Urinary bladder (tissue), 4 donors: Measurements from ENCODE around the gene TACR1. TPM values are rescaled to one million over a fixed set of nuclear protein-coding genes. Genes with fewer than 3 reads are reported as not detected.

Source experiments
- DNase-seq: peaks from one replicate; pipeline ENCODE4 v3.0.0-alpha.2; 2015; ENCODE audit errors: extremely low spot score
- H3K27ac ChIP-seq: one replicate; pipeline ENCODE4 v1.5.1; 2013; ENCODE audit warnings: low read depth, mild to moderate bottlenecking, moderate library complexity
- H3K36me3 ChIP-seq: one replicate; pipeline ENCODE4 v1.6.1; 2013; ENCODE audit warnings: mild to moderate bottlenecking, moderate library complexity; ENCODE audit not compliant: insufficient read depth
- H3K4me1 ChIP-seq: one replicate; pipeline ENCODE4 v1.6.1; 2013; ENCODE audit warnings: mild to moderate bottlenecking, moderate library complexity; ENCODE audit not compliant: insufficient read depth
- H3K4me3 ChIP-seq: one replicate; pipeline ENCODE4 v1.5.1; 2013; ENCODE audit warnings: low read depth, low read length
- WGBS: extraction: QIAGEN DNeasy Blood & Tissue Kit; methylation state at CpG from one replicate; pipeline ENCODE4 v1.1.7; 2013; 5-methylcytosine and 5-hydroxymethylcytosine counted together
- polyA plus RNA-seq: library from polyadenylated mRNA; stranded (reverse); fragments of 200-250 nt; gene quantifications from one replicate; pipeline ENCODE4 v1.2.3, GENCODE V29; 2013
- small RNA-seq: library from RNA; depleted of rRNA; stranded (forward); fragments of <200 nt; gene quantifications from one replicate; pipeline ENCODE3, GENCODE V24; 2014
- total RNA-seq: library from RNA; depleted of rRNA; stranded (reverse); fragments of >200 nt; gene quantifications from one replicate; pipeline ENCODE4 v1.2.3, GENCODE V29; 2014
- donor health status: healthy with polysubstance abuse.
- donor health status: healthy.

TACR1 gene
- total and polyA plus RNA-seq, 2 donors: 1.9 to 3.4 TPM

DNA sequence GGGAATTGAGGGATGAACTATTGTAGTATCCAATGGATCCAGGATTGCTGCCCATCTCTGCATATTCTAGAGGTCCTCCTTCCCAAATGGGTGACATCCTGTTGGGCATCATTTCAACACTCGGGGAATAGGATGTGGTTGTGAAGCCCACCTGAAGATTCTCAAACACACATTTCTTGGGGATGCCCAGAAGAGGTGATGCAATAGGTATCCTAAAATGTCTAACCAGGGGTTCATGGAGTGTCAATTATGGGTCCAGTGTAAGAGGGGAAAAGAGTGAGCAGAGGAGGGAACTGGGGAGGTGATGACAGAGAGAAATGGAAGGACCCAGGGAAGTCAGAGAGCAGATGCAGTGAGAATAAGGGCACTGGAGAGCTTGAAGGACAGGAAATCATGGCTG lies 188.7 kb downstream of the TACR1 start:
- H3K4me1 ChIP-seq: no peaks in the 10 kb centered on the region
- no peaks in the 10 kb centered on the region for H3K36me3 ChIP-seq
- no peak overlapping the region for H3K4me3 ChIP-seq
- WGBS: 94% methylated on average over 1 of the region's 1 CpG
- no peak for DNase-seq
- H3K27ac ChIP-seq: no peak overlapping the region

GRCh38 chr2:75007819-75008218 lies 191.5 kb downstream of the TACR1 start:
- no peak for DNase-seq
- Histone ChIP-seq H3K36me3 (no peaks in the 10 kb centered on the region), H3K4me3 (no peak overlapping the region), H3K4me1 (no peaks in the 10 kb centered on the region), H3K27ac (no peak overlapping the region)
- WGBS: 91% methylated on average over 4 of the region's 4 CpGs

DNA sequence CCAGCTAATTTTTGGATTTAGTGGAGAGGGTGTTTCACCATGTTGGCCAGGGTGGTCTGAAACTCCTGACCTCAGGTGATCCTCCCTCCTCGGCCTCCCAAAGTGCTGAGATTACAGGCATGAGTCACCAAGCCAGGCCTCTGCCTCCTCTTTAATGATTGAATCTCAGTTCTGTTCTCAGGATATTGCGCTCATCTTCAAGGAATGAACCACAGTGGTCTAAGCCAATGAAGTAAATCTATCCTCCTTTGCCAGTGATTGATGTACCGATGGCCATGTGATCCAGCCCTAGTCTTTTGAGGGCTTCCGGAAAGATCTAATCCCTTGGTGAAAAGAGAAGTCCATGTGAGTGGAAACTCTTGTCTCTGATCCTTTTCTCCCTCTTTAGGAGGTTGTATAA lies 192.3 kb downstream of the TACR1 start:
- 97% methylated on average over 4 of the region's 4 CpGs for WGBS
- Histone ChIP-seq H3K4me3 (no peak overlapping the region), H3K36me3 (no peaks in the 10 kb centered on the region), H3K27ac (no peak overlapping the region), H3K4me1 (no peaks in the 10 kb centered on the region)
- no peak for DNase-seq

DNA sequence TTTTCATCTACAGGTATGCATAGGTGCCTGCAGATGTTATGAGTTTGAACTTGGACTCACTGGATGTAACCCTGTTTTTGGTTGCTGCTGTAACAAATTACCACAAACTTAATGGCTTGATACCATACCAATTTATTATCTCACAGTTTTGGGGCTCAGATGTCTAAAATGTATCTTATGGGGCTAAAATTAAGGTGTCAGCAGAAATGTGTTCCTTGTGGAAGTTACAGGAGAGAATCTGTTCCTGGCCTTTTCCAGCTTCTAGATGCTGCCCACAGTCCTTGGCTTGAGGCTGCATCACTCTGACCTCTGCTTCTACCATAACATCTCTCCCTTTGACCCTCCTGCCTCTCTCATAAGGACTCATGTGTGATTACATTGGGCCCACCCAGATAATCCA lies 193.3 kb downstream of the TACR1 start:
- DNase-seq: no peak
- Histone ChIP-seq H3K4me3 (no peak overlapping the region), H3K36me3 (no peaks in the 10 kb centered on the region), H3K4me1 (no peaks in the 10 kb centered on the region), H3K27ac (no peak overlapping the region)

GRCh38 chr2:75003773-75004172 lies 195.5 kb downstream of the TACR1 start:
- no peaks in the 10 kb centered on the region for H3K36me3 ChIP-seq
- no peaks in the 10 kb centered on the region for H3K4me1 ChIP-seq
- H3K4me3 ChIP-seq: no peak overlapping the region
- DNase-seq: no peak
- no peak overlapping the region for H3K27ac ChIP-seq
- 71% methylated on average over 2 of the region's 2 CpGs for WGBS

DNA sequence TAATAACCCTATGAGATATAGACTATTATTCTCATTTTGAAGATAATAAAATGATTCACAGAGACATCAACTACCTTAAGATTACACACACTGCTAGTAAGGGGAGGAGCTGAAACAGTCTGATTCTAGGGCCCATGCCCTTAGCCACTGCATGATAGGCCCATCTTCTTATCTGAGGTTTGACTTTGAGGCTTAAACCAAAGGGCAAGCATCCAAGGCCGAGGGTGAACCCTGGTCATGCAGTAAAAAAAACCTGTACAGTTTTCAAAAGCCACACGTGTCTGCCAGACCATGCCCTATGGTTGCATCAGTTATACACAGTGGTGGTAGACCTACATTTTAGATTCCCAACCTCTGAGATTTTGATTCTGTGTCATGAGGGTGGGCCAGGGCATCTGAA lies 196.0 kb downstream of the TACR1 start:
- H3K36me3 ChIP-seq: no peaks in the 10 kb centered on the region
- WGBS: 52% methylated on average over 2 of the region's 2 CpGs
- DNase-seq: no peak
- H3K27ac ChIP-seq: no peak overlapping the region
- no peak overlapping the region for H3K4me3 ChIP-seq
- H3K4me1 ChIP-seq: no peaks in the 10 kb centered on the region

GRCh38 chr2:75002007-75002406 lies 197.3 kb downstream of the TACR1 start:
- no peaks in the 10 kb centered on the region for H3K4me1 ChIP-seq
- no peak overlapping the region for H3K4me3 ChIP-seq
- no peak for DNase-seq
- 70% methylated on average over 3 of the region's 3 CpGs for WGBS
- no peaks in the 10 kb centered on the region for H3K36me3 ChIP-seq
- H3K27ac ChIP-seq: no peak overlapping the region

DNA sequence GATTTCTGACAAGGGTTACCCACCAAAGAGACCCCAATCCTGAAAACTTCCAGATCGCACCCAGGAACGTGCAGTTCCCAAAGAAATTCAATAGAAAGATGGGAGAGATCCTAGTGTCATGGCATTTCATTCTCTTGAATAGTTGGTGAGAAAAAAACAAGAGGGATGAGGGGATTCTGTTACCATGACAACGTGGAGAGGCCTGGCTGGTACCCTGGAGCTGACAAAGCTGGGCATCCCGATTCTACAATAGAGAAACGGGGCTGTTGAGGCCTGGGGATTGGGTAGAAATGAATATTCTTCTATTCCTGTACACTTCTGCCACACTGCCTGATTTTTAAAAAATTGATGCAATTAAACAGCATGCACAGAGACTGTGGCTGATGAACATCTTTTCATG lies 199.9 kb downstream of the TACR1 start:
- Histone ChIP-seq H3K27ac (no peak overlapping the region), H3K4me3 (no peak overlapping the region), H3K36me3 (no peaks in the 10 kb centered on the region), H3K4me1 (no peaks in the 10 kb centered on the region)
- no peak for DNase-seq
- WGBS: 93% methylated on average over 5 of the region's 5 CpGs

Small RNAs within 50 kb of the gene (small RNA-seq; reads per million reads assigned to genes)
- 0.38 reads per million, percentile 29 among the genes with 10 or more reads in this experiment for gene MIR5000

Other genes with a start within 250 kb of the TACR1 start
- 18.1 TPM for gene POLE4, start 240.9 kb downstream of the TACR1 start, total RNA-seq
- gene POLE4, start 240.9 kb downstream of the TACR1 start, polyA plus RNA-seq: 57.0 TPM